K562 (cell line): ENCODE results near the gene ATAD3B. TPM values are rescaled to one million over a fixed set of nuclear protein-coding genes. Genes with fewer than 3 reads are reported as not detected.

Experiments
- CEBPZ ChIP-seq: fragments of 150-350 bp; IDR thresholded peaks from 2 replicates; pipeline ENCODE4 v1.6.1; 2014; ENCODE audit warnings: low read depth, mild to moderate bottlenecking, low read length, borderline replicate concordance
- CHD2 ChIP-seq: IDR thresholded peaks from 2 replicates; pipeline ENCODE4 v1.6.1; 2011; ENCODE audit warnings: low read depth, low read length
- E2F6 ChIP-seq, 2 experiments: IDR thresholded peaks; 2 replicates each; pipeline ENCODE4 v1.6.1; 2011; ENCODE audit warnings: borderline replicate concordance in 1 of 2, control low read depth in 1 of 2, low read depth in 1 of 2, low read length in 1 of 2, mild to moderate bottlenecking in 1 of 2, mixed read lengths in 1 of 2, moderate library complexity in 1 of 2; ENCODE audit not compliant: insufficient read depth in 1 of 2, insufficient read length in 1 of 2, poor library complexity in 1 of 2, severe bottlenecking in 1 of 2; ENCODE audit errors: extremely low read depth in 1 of 2
- ESRRB ChIP-seq: fragments of 250-450 bp; sonication (Bioruptor Pico); IDR thresholded peaks from 2 replicates; pipeline ENCODE4 v1.5.0; 2020; ENCODE audit warnings: mild to moderate bottlenecking, moderate library complexity, borderline replicate concordance
- HNRNPH1 ChIP-seq: fragments of 200-400 bp; formaldehyde crosslinking; optimal IDR thresholded peaks from 2 replicates; pipeline ENCODE3; 2017; ENCODE audit warnings: low read depth, mild to moderate bottlenecking, low read length, moderate library complexity
- JUND ChIP-seq, 2 experiments: IDR thresholded peaks; 2 replicates in 1 of 2; 3 replicates in 1 of 2; pipeline ENCODE4 v1.6.1; 2011; ENCODE audit warnings: borderline replicate concordance in 2 of 2, low read depth in 2 of 2, low read length in 2 of 2, improper control_type of control experiment in 1 of 2, missing biosample characterization in 1 of 2, missing genetic modification characterization in 1 of 2, missing genetic modification reagents in 1 of 2
- MAX ChIP-seq: sonication (generic); formaldehyde crosslinking; IDR thresholded peaks from 2 replicates; pipeline ENCODE4 v1.9.0; 2022; ENCODE audit warnings: mild to moderate bottlenecking, missing genetic modification reagents
- PBX2 ChIP-seq, 2 experiments: IDR thresholded peaks in 1 of 2; conservative IDR thresholded peaks in 1 of 2; 2 replicates each; pipeline ENCODE4 v1.6.1; 2016; ENCODE audit warnings: low read depth in 2 of 2, mild to moderate bottlenecking in 1 of 2, missing compliant biosample characterization in 1 of 2, missing genetic modification characterization in 1 of 2, moderate library complexity in 1 of 2
- PHF21A ChIP-seq: fragments of 450-650 bp; IDR thresholded peaks from 2 replicates; pipeline ENCODE4 v1.6.1; 2017; ENCODE audit warnings: low read depth, borderline replicate concordance
- RHOXF2B ChIP-seq: fragments of 250-450 bp; sonication (Bioruptor Pico); conservative IDR thresholded peaks from 2 replicates; pipeline ENCODE4 v1.5.1; 2021
- SREBF1 ChIP-seq: fragments of 150-350 bp; IDR thresholded peaks from 2 replicates; pipeline ENCODE4 v1.6.1; 2014; ENCODE audit warnings: antibody characterized with exemption, low read depth, low read length, borderline replicate concordance
- THRAP3 ChIP-seq: fragments of 450-650 bp; IDR thresholded peaks from 2 replicates; pipeline ENCODE4 v1.6.1; 2016; ENCODE audit warnings: mild to moderate bottlenecking, inconsistent platforms, borderline replicate concordance
- ZBTB1 ChIP-seq: sonication (generic); formaldehyde crosslinking; IDR thresholded peaks from 2 replicates; pipeline ENCODE4 v1.8.1; 2023; ENCODE audit warnings: missing genetic modification reagents, low read depth, mild to moderate bottlenecking, borderline replicate concordance
- ZBTB12 ChIP-seq: fragments of 250-450 bp; sonication (Bioruptor Pico); IDR thresholded peaks from 2 replicates; pipeline ENCODE4 v1.4.0; 2020
- ZC3H8 ChIP-seq: fragments of 450-650 bp; IDR thresholded peaks from 2 replicates; pipeline ENCODE4 v1.6.1; 2017
- ZNF143 ChIP-seq: sonication (generic); formaldehyde crosslinking; IDR thresholded peaks from 2 replicates; pipeline ENCODE4 v1.9.0; 2022; ENCODE audit warnings: mild to moderate bottlenecking, missing genetic modification reagents
- ZNF644 ChIP-seq: fragments of 200-800 bp; sonication (Bioruptor generic); IDR thresholded peaks from 2 replicates; pipeline ENCODE4 v1.6.1; 2016; ENCODE audit warnings: low read depth, missing genetic modification characterization, missing compliant biosample characterization
- polyA plus RNA-seq, 8 experiments: library from polyadenylated mRNA; depleted of rRNA in 4 of 8; stranded (reverse) in 5 of 8; unstranded in 3 of 8; fragments of >200 nt; fragmentation: Nextera tagmentation in 2 of 8; fragmentation: Illumina TruSeq in 1 of 8; extraction: Ambion mirVana in 2 of 8; extraction: Trizol in 1 of 8; gene quantifications; 2 replicates each; pipeline versions ENCODE4 v1.2.1 to v1.2.3, GENCODE V29; 2011 to 2014; ENCODE audit warnings: inconsistent platforms in 1 of 8, missing spikeins in 1 of 8
- total RNA-seq, 7 experiments: library from RNA; depleted of rRNA in 6 of 7; stranded (reverse); fragments of >200 nt in 6 of 7; fragmentation: Illumina TruSeq in 2 of 7; extraction: Trizol in 2 of 7; gene quantifications; 2 replicates each; pipeline versions ENCODE4 v1.2.1 to v1.2.3, GENCODE V29; 2011 to 2021; ENCODE audit warnings: low replicate concordance in 1 of 7

ATAD3B gene
- total and polyA plus RNA-seq, 9 of the 15 experiments (the other 6 are each of a cell fraction or from before 2014, with no cell fraction given), result 0.07 to 113 (median 27.7) TPM

GRCh38 chr1:1511533-1512285 lies 40.1 kb downstream of the ATAD3B start, which contains the start of gene ATAD3A (continued):
- TF ChIP-seq ZBTB12, result peak; percentile 97
- TF ChIP-seq ZBTB1 (CRISPR knock-in tag), result no peak; the same call in none of the 2 replicates
- peak; percentile 98 for TF ChIP-seq CHD2
- TF ChIP-seq PHF21A, result 0 out of 2 replicates have a peak, but pooled peaks have one; percentile 48
- TF ChIP-seq ZNF644 (tag), result no peak
- TF ChIP-seq MAX (CRISPR knock-in tag), result peak; percentile 88
- peak; percentile 82 to 85 for TF ChIP-seq E2F6 (IDR thresholded peaks at IDR 0.05; ENCODE audit: borderline replicate concordance in 1 of 2, extremely low read depth in 1 of 2, insufficient read depth in 1 of 2, insufficient read length in 1 of 2, low read depth in 1 of 2, low read length in 1 of 2, poor library complexity in 1 of 2, severe bottlenecking in 1 of 2)
- no peak for TF ChIP-seq RHOXF2B (CRISPR knock-in tag)
- TF ChIP-seq ESRRB (CRISPR knock-in tag), result no peak
- no peak for TF ChIP-seq PBX2 (CRISPR knock-in tag; IDR thresholded peaks at IDR 0.05; ENCODE audit: low read depth)
- TF ChIP-seq PBX2 (tag; conservative IDR thresholded peaks at IDR 0.05; ENCODE audit: low read depth), result no peak
- no peak for TF ChIP-seq CEBPZ
- TF ChIP-seq SREBF1, result no peak
- no peak for TF ChIP-seq HNRNPH1
- TF ChIP-seq ZNF143 (CRISPR knock-in tag), result no peak
- peak; percentile 73 for TF ChIP-seq JUND (IDR thresholded peaks at IDR 0.05; ENCODE audit: borderline replicate concordance, low read depth, low read length)
- no peak; the same call in 2 of the 3 replicates for TF ChIP-seq JUND (tag; IDR thresholded peaks at IDR 0.05; ENCODE audit: borderline replicate concordance, low read depth, low read length)
- no peak for TF ChIP-seq ZC3H8
- no peak for TF ChIP-seq THRAP3
